CD14-positive monocyte (primary cell): ENCODE measurements around the gene TMEM212. TPM values are rescaled to one million over a fixed set of nuclear protein-coding genes. Genes with fewer than 3 reads are reported as not detected.

Experiments
- DNase-seq, 3 donors: peaks; one replicate each; pipeline ENCODE4 v3.0.0-alpha.2; 2011 to 2022
- H2AFZ ChIP-seq: 2 replicates; pipeline ENCODE4 v1.6.0; 2012; ENCODE audit warnings: mild to moderate bottlenecking, low read depth, low read length, inconsistent platforms; ENCODE audit not compliant: insufficient read depth, poor library complexity, severe bottlenecking
- H3K27ac ChIP-seq, 2 donors: 1 replicate in 1 of 2; 2 replicates in 1 of 2; pipeline ENCODE4 v1.5.1; 2012 to 2013; ENCODE audit warnings: low read length in 2 of 2, control low read depth in 1 of 2, inconsistent platforms in 1 of 2, low read depth in 1 of 2, mild to moderate bottlenecking in 1 of 2
- H3K27me3 ChIP-seq, 2 donors: one replicate each; pipeline versions ENCODE4 v1.6.0 to v1.6.1; 2011 to 2013; ENCODE audit warnings: low read length in 2 of 2; ENCODE audit not compliant: control insufficient read depth in 2 of 2, insufficient read depth in 2 of 2
- H3K36me3 ChIP-seq, 2 donors: replicated peaks in 1 of 2; 1 replicate in 1 of 2; 2 replicates in 1 of 2; pipeline versions ENCODE4 v1.5.1 to v1.6.1; 2012 to 2013; ENCODE audit warnings: low read length in 2 of 2, control low read depth in 1 of 2, inconsistent platforms in 1 of 2, mild to moderate bottlenecking in 1 of 2; ENCODE audit not compliant: insufficient read depth in 2 of 2, control insufficient read depth in 1 of 2
- H3K4me1 ChIP-seq, 2 donors: 1 replicate in 1 of 2; 2 replicates in 1 of 2; pipeline versions ENCODE4 v1.5.1 to v1.6.1; 2012 to 2013; ENCODE audit warnings: low read length in 2 of 2, control low read depth in 1 of 2, inconsistent platforms in 1 of 2, mild to moderate bottlenecking in 1 of 2, moderate library complexity in 1 of 2; ENCODE audit not compliant: insufficient read depth in 2 of 2, control insufficient read depth in 1 of 2
- H3K4me2 ChIP-seq: replicated peaks from 2 replicates; pipeline ENCODE3; 2012; ENCODE audit warnings: low read length, moderate library complexity, mild to moderate bottlenecking; ENCODE audit not compliant: poor library complexity, severe bottlenecking; ENCODE audit errors: extremely low read depth
- H3K4me3 ChIP-seq, 3 experiments: fragments of 200-600 bp in 1 of 3; sonication (generic) in 1 of 3; replicated peaks in 1 of 3; 1 replicate in 2 of 3; 2 replicates in 1 of 3; pipeline ENCODE4 v1.5.1; 2011 to 2013; ENCODE audit warnings: low read length in 3 of 3, mild to moderate bottlenecking in 3 of 3, control low read depth in 2 of 3, low read depth in 2 of 3, inconsistent platforms in 1 of 3, moderate library complexity in 1 of 3
- H3K79me2 ChIP-seq: 2 replicates; pipeline ENCODE4 v1.6.0; 2012; ENCODE audit warnings: mild to moderate bottlenecking, control low read depth, inconsistent platforms, low read length, moderate library complexity; ENCODE audit not compliant: insufficient read depth
- H3K9ac ChIP-seq: 2 replicates; pipeline ENCODE4 v1.6.0; 2017; ENCODE audit warnings: low read length, mild to moderate bottlenecking; ENCODE audit not compliant: insufficient read depth, poor library complexity, severe bottlenecking
- H3K9me3 ChIP-seq, 2 donors: replicated peaks in 1 of 2; 1 replicate in 1 of 2; 2 replicates in 1 of 2; pipeline versions ENCODE4 v1.5.1 to v1.6.1; 2012 to 2013; ENCODE audit warnings: low read length in 2 of 2, control low read depth in 1 of 2; ENCODE audit not compliant: control insufficient read depth in 1 of 2, insufficient read depth in 1 of 2
- H4K20me1 ChIP-seq: 2 replicates; pipeline ENCODE4 v1.6.0; 2012; ENCODE audit warnings: mild to moderate bottlenecking, low read length, control low read depth, moderate library complexity; ENCODE audit not compliant: insufficient read depth
- H3K27ac Mint-ChIP-seq, 7 donors: one replicate each; pipeline ENCODE4 v1.8.0; 2020; ENCODE audit warnings: mild to moderate bottlenecking in 7 of 7, mixed read lengths in 7 of 7, moderate library complexity in 6 of 7, inconsistent platforms in 2 of 7
- H3K27me3 Mint-ChIP-seq, 3 donors: one replicate each; pipeline ENCODE4 v1.8.0; 2021 to 2022; ENCODE audit warnings: low read depth in 3 of 3, mild to moderate bottlenecking in 3 of 3, mixed read lengths in 3 of 3, moderate library complexity in 3 of 3, inconsistent platforms in 1 of 3
- H3K36me3 Mint-ChIP-seq, 2 donors: one replicate each; pipeline ENCODE4 v1.8.0; 2020; ENCODE audit warnings: mixed read lengths in 2 of 2, inconsistent platforms in 1 of 2, mild to moderate bottlenecking in 1 of 2
- H3K4me1 Mint-ChIP-seq: one replicate; pipeline ENCODE4 v1.8.0; 2020; ENCODE audit warnings: mild to moderate bottlenecking, mixed read lengths
- H3K4me3 Mint-ChIP-seq, 2 donors: one replicate each; pipeline ENCODE4 v1.8.0; 2020; ENCODE audit warnings: mild to moderate bottlenecking in 2 of 2, mixed read lengths in 2 of 2, moderate library complexity in 1 of 2
- H3K9me3 Mint-ChIP-seq, 7 donors: one replicate each; pipeline ENCODE4 v1.8.0; 2020 to 2022; ENCODE audit warnings: mixed read lengths in 7 of 7, mild to moderate bottlenecking in 6 of 7, moderate library complexity in 6 of 7, inconsistent platforms in 2 of 7
- WGBS: methylation state at CpG from one replicate; pipeline ENCODE4 v1.1.5; 2013; ENCODE audit warnings: missing lambda C conversion rate; ENCODE audit not compliant: insufficient coverage; 5-methylcytosine and 5-hydroxymethylcytosine counted together
- intact Hi-C, 2 donors: fragments of 100-400 bp; cut with micrococcal nuclease; formaldehyde crosslinking; loops; one replicate each; pipeline versions ENCODE4 v1.15.0 to v1.15.1; 2023
- polyA plus RNA-seq, 3 donors: library from polyadenylated mRNA; depleted of rRNA in 1 of 3; unstranded in 2 of 3; stranded (reverse) in 1 of 3; fragments of 300-500 nt in 2 of 3; fragments of >200 nt in 1 of 3; fragmentation: Illumina TruSeq in 2 of 3; gene quantifications; 1 replicate in 2 of 3; 2 replicates in 1 of 3; pipeline ENCODE4 v1.2.3, GENCODE V29; 2012 to 2021
- TF ChIP-seq, protein P1 (sequence below): fragments of 200-600 bp; IDR thresholded peaks from one replicate; pipeline ENCODE4 v1.8.0; 2022; ENCODE audit warnings: antibody characterized with exemption, mild to moderate bottlenecking

Gene TMEM212
- polyA plus RNA-seq, 3 donors = not detected

DNA sequence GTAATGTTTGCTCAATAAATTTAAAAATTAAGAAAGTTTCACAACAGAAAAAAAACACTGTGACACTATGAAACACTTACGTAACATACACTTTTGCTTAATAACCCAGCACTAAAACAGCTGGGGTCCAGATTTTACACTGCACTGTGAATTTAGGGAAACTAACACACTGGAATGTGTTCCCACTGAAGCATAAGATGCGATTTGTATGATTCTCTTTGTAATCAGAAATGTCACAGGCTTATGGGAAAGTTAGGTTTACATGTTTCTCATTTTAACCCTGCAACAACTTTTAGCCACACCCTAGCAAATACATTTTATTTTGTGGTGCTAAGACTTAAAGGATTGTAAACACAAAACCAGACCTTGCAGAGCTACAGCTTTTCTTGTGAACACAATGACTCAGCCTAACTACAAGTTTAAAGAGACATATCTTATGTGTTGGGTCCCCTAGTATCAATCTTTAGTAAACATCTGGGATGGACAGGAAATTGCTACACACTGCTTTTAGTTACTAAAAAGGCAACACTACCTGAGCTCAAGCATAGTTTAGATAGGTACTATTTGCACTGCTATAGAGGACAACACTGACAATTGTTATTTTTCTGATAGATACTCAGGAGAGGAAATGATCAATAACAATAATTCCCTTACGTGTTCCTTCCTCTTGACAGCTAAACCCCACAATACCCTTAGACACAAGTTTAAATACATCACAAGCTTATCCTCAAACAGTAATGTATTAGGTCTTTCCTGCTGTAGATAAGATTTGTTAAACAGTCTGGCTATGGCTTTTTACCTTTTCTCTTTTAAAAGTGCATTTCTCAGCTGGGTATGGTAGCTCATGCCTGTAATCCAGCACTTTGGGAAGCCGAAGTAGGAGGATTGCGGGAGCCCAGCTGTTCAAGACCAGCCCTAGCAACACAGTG, 36.7 kb upstream of the TMEM212 start:
- peak; percentile 36 to 79 (median 72) for DNase-seq
- intact Hi-C loops = no loop called here
- no peak overlapping the region for H2AFZ ChIP-seq
- TF ChIP-seq, protein P1, sequence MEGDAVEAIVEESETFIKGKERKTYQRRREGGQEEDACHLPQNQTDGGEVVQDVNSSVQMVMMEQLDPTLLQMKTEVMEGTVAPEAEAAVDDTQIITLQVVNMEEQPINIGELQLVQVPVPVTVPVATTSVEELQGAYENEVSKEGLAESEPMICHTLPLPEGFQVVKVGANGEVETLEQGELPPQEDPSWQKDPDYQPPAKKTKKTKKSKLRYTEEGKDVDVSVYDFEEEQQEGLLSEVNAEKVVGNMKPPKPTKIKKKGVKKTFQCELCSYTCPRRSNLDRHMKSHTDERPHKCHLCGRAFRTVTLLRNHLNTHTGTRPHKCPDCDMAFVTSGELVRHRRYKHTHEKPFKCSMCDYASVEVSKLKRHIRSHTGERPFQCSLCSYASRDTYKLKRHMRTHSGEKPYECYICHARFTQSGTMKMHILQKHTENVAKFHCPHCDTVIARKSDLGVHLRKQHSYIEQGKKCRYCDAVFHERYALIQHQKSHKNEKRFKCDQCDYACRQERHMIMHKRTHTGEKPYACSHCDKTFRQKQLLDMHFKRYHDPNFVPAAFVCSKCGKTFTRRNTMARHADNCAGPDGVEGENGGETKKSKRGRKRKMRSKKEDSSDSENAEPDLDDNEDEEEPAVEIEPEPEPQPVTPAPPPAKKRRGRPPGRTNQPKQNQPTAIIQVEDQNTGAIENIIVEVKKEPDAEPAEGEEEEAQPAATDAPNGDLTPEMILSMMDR = no peak
- Mint-ChIP-seq H3K27me3 (no peaks in the 10 kb centered on the region), H3K36me3 (peaks cover 0 to 5% of the 10 kb centered on the region in 2 donors), H3K9me3 (no peaks in the 10 kb centered on the region), H3K4me3 (no peak overlapping the region), H3K4me1 (peaks cover 73% of the 10 kb centered on the region), H3K27ac (peak overlapping the region; percentile 76 to 93 (median 86))
- no peaks in the 10 kb centered on the region for H3K27me3 ChIP-seq
- peaks cover 95% of the 10 kb centered on the region for H3K79me2 ChIP-seq
- peak overlapping the region; percentile 57 to 85 for H3K27ac ChIP-seq
- peak overlapping the region; percentile 2 for H3K9ac ChIP-seq
- H3K36me3 ChIP-seq = no peaks in the 10 kb centered on the region
- 90% methylated on average over 2 of the region's 5 CpGs for WGBS
- H3K4me2 ChIP-seq = peak overlapping the region; percentile 47
- H3K9me3 ChIP-seq = no peaks in the 10 kb centered on the region
- H4K20me1 ChIP-seq = no peaks in the 10 kb centered on the region
- H3K4me1 ChIP-seq = peaks cover 55 to 56% of the 10 kb centered on the region in 2 donors
- peak overlapping the region in 1 of 3 experiments; percentile 38 for H3K4me3 ChIP-seq

DNA sequence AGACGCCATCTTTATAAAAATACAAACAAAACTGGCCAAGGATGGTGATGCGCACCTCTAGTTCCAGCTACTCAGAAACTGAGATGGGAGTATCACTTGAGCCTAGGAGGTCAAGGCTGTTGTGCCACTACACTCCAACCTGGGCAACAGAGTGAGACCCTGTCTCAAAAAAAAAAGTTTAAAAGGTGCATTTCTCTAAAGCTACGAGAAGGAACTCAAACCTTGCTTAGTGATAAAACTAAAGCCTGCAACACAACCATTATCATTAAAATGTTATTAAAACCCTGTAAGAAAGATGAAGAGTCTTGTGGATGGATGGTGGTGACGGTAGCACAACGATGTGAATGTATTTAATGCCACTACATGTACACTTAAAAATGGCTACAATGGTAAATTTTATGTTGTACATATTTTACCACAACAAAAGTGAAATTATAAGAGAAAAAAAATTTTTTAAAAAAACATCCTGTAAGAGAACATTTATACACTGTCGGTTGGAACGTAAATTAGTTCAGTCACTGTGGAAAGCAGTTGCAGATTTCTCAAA, 35.9 kb upstream of the TMEM212 start:
- Histone ChIP-seq H3K27ac (peak overlapping the region; percentile 47 to 85), H3K4me1 (peaks cover 63% of the 10 kb centered on the region in 2 donors), H3K36me3 (no peaks in the 10 kb centered on the region), H4K20me1 (no peaks in the 10 kb centered on the region), H3K4me3 (no peak overlapping the region), H2AFZ (no peak overlapping the region), H3K9me3 (no peaks in the 10 kb centered on the region), H3K79me2 (peaks cover 87% of the 10 kb centered on the region), H3K4me2 (no peak overlapping the region), H3K9ac (no peak overlapping the region), H3K27me3 (no peaks in the 10 kb centered on the region)
- no CpG with 5 or more reads among the region's 7 CpGs for WGBS
- intact Hi-C loops = no loop called here
- TF ChIP-seq, protein P1 = no peak
- H3K4me1 Mint-ChIP-seq = peaks cover 73% of the 10 kb centered on the region
- H3K9me3 Mint-ChIP-seq = no peaks in the 10 kb centered on the region
- peak overlapping the region; percentile 76 to 93 (median 86) for H3K27ac Mint-ChIP-seq
- no peaks in the 10 kb centered on the region for H3K36me3 Mint-ChIP-seq
- H3K27me3 Mint-ChIP-seq = no peaks in the 10 kb centered on the region
- DNase-seq = no peak
- no peak overlapping the region for H3K4me3 Mint-ChIP-seq
